Type B pancreatic cell (in vitro differentiated cells): ENCODE data around the gene DAPK2. TPM values are rescaled to one million over a fixed set of nuclear protein-coding genes. Genes with fewer than 3 reads are reported as not detected.

ENCODE experiments used
- DNase-seq: peaks from one replicate; pipeline ENCODE4 v3.0.0; 2021; ENCODE audit warnings: mixed read lengths; ENCODE audit not compliant: unreplicated experiment; ENCODE audit errors: extremely low spot score
- H3K27ac Mint-ChIP-seq: 2 replicates; pipeline ENCODE4 v1.8.0; 2021; ENCODE audit warnings: mild to moderate bottlenecking, mixed read lengths
- H3K27me3 Mint-ChIP-seq: 2 replicates; pipeline ENCODE4 v1.8.0; 2021; ENCODE audit warnings: mixed read lengths
- H3K36me3 Mint-ChIP-seq: 2 replicates; pipeline ENCODE4 v1.8.0; 2021; ENCODE audit warnings: mixed read lengths
- H3K4me1 Mint-ChIP-seq: one replicate; pipeline ENCODE4 v1.8.0; 2021; ENCODE audit warnings: mixed read lengths; ENCODE audit not compliant: unreplicated experiment
- H3K4me3 Mint-ChIP-seq: 2 replicates; pipeline ENCODE4 v1.8.0; 2021; ENCODE audit warnings: mild to moderate bottlenecking, mixed read lengths
- H3K9me3 Mint-ChIP-seq: 2 replicates; pipeline ENCODE4 v1.8.0; 2021; ENCODE audit warnings: mixed read lengths
- CTCF ChIP-seq: fragments of 200-600 bp; sonication (generic); conservative IDR thresholded peaks from 2 replicates; pipeline ENCODE4 v1.5.0; 2021; ENCODE audit warnings: antibody characterized with exemption, mild to moderate bottlenecking
- total RNA-seq: library from RNA; stranded (reverse); gene quantifications from 2 replicates; pipeline ENCODE4 v1.2.1, GENCODE V29; 2021; ENCODE audit warnings: low replicate concordance

DAPK2 gene
- total RNA-seq, 1 donor from 2014 or later, result 5.0 TPM

GRCh38 chr15:63894662-63894949 lies 151.7 kb downstream of the DAPK2 start:
- Mint-ChIP-seq H3K4me3 (no peak overlapping the region), H3K4me1 (peaks cover 16% of the 10 kb centered on the region), H3K36me3 (no peaks in the 10 kb centered on the region), H3K27me3 (peaks cover 3% of the 10 kb centered on the region), H3K9me3 (no peaks in the 10 kb centered on the region), H3K27ac (no peak overlapping the region)
- TF ChIP-seq CTCF, result no peak
- no peak for DNase-seq

- Mint-ChIP-seq H3K27me3 (no peaks in the 10 kb centered on the region), H3K27ac (no peak overlapping the region), H3K36me3 (no peaks in the 10 kb centered on the region), H3K4me3 (no peak overlapping the region), H3K9me3 (no peaks in the 10 kb centered on the region), H3K4me1 (peaks cover 16% of the 10 kb centered on the region)
- no peak for DNase-seq
- TF ChIP-seq CTCF, result no peak
These were observed 152.2 kb downstream of the DAPK2 start for GRCh38 chr15:63893866-63894661.

GRCh38 chr15:63892794-63893441 lies 153.4 kb downstream of the DAPK2 start:
- H3K27me3 Mint-ChIP-seq, result no peaks in the 10 kb centered on the region
- H3K9me3 Mint-ChIP-seq, result no peaks in the 10 kb centered on the region
- H3K36me3 Mint-ChIP-seq, result no peaks in the 10 kb centered on the region
- DNase-seq, result no peak
- H3K4me1 Mint-ChIP-seq, result peaks cover 16% of the 10 kb centered on the region
- H3K27ac Mint-ChIP-seq, result no peak overlapping the region
- no peak overlapping the region for H3K4me3 Mint-ChIP-seq
- no peak for TF ChIP-seq CTCF

- no peak for TF ChIP-seq CTCF
- no peak overlapping the region for H3K27ac Mint-ChIP-seq
These were observed 154.5 kb downstream of the DAPK2 start for GRCh38 chr15:63891768-63892133.

GRCh38 chr15:63891079-63891767 lies 155.1 kb downstream of the DAPK2 start:
- Mint-ChIP-seq H3K36me3 (no peaks in the 10 kb centered on the region), H3K27me3 (no peaks in the 10 kb centered on the region), H3K27ac (no peak overlapping the region), H3K9me3 (no peaks in the 10 kb centered on the region), H3K4me3 (no peak overlapping the region), H3K4me1 (peaks cover 4% of the 10 kb centered on the region)
- DNase-seq, result peak; percentile 79
- peak; percentile 93 for TF ChIP-seq CTCF

More at GRCh38 chr15:63891768-63892133, 154.5 kb downstream of the DAPK2 start:
- H3K4me1 Mint-ChIP-seq, result peaks cover 8% of the 10 kb centered on the region
- H3K36me3 Mint-ChIP-seq, result no peaks in the 10 kb centered on the region
- no peak for DNase-seq
- no peaks in the 10 kb centered on the region for H3K27me3 Mint-ChIP-seq
- no peak overlapping the region for H3K4me3 Mint-ChIP-seq
- H3K9me3 Mint-ChIP-seq, result no peaks in the 10 kb centered on the region
